GM12892 (cell line): ENCODE data around the gene GALNT13.

Experiments used
- POLR2A ChIP-seq: IDR thresholded peaks from 2 replicates; pipeline ENCODE4 v1.6.1; 2011; ENCODE audit warnings: low read depth, low read length, control low read depth
- POLR2AphosphoS5 ChIP-seq: IDR thresholded peaks from 2 replicates; pipeline ENCODE4 v1.6.1; 2011; ENCODE audit warnings: low read depth, low read length, control low read depth

DNA sequence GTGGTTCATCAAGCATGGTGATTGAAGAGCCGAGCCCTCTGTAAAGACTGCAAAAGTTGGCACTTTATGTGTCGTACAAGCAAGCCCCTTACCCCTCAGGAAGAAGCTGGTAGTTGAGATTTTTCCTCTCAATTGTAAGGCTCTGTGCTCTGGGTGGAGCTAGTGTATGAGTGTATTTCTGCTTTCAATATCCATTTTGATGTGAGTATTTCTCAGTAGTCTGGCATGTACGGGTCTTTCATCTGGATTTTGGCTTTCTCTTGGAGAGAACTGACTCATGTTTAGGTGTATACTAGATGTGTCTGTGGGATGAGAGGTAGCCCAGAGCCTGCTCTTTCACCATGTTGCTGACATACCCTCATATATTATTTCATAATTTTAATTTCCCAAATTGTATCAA, 420.2 kb downstream of the GALNT13 start:
- TF ChIP-seq POLR2A (no peak), POLR2AphosphoS5 (no peak)
